HEK293T (cell line): ENCODE data around the gene VPS37C.

Experiments
- CTCF ChIA-PET: fragments of 350-600 bp; formaldehyde crosslinking; extraction: SDS; loops from one replicate; lab custom pipeline; 2021; ENCODE audit warnings: antibody characterized with exemption, inconsistent platforms; lab: Yijun Ruan, JAX
- POLR2A ChIA-PET: fragments of 350-600 bp; formaldehyde crosslinking; extraction: SDS; loops from one replicate; lab custom pipeline; 2020; ENCODE audit warnings: antibody characterized with exemption, inconsistent platforms; lab: Yijun Ruan, JAX
- DNase-seq: peaks from one replicate; pipeline ENCODE4 v3.0.0; 2012; ENCODE audit warnings: mixed read lengths; ENCODE audit errors: extremely low spot score
- ARNT ChIP-seq: fragments of 450-650 bp; IDR thresholded peaks from 2 replicates; pipeline ENCODE4 v1.6.1; 2017; ENCODE audit warnings: mild to moderate bottlenecking
- BHLHE40 ChIP-seq: fragments of 450-650 bp; IDR thresholded peaks from 2 replicates; pipeline ENCODE4 v1.6.1; 2016; ENCODE audit warnings: mild to moderate bottlenecking, moderate library complexity, borderline replicate concordance
- CTBP1 ChIP-seq: fragments of 450-650 bp; IDR thresholded peaks from 2 replicates; pipeline ENCODE4 v1.6.1; 2016; ENCODE audit warnings: borderline replicate concordance
- ELF4 ChIP-seq: fragments of 450-650 bp; IDR thresholded peaks from 2 replicates; pipeline ENCODE4 v1.6.1; 2017; ENCODE audit warnings: antibody characterized with exemption
- FOXA1 ChIP-seq: fragments of 450-650 bp; IDR thresholded peaks from 2 replicates; pipeline ENCODE4 v1.6.1; 2016; ENCODE audit warnings: mild to moderate bottlenecking
- FOXK2 ChIP-seq: fragments of 450-650 bp; IDR thresholded peaks from 2 replicates; pipeline ENCODE4 v1.6.1; 2016; ENCODE audit warnings: mild to moderate bottlenecking
- FOXM1 ChIP-seq: fragments of 450-650 bp; IDR thresholded peaks from 2 replicates; pipeline ENCODE4 v1.6.1; 2017; ENCODE audit warnings: mild to moderate bottlenecking, borderline replicate concordance
- HDGF ChIP-seq: fragments of 450-650 bp; IDR thresholded peaks from 2 replicates; pipeline ENCODE4 v1.6.1; 2017; ENCODE audit warnings: antibody characterized with exemption, borderline replicate concordance
- L3MBTL2 ChIP-seq: fragments of 450-650 bp; conservative IDR thresholded peaks from 2 replicates; pipeline ENCODE4 v1.6.1; 2016; ENCODE audit warnings: mild to moderate bottlenecking
- LEF1 ChIP-seq: fragments of 450-650 bp; IDR thresholded peaks from 2 replicates; pipeline ENCODE4 v1.6.1; 2017; ENCODE audit warnings: mild to moderate bottlenecking, borderline replicate concordance
- NFRKB ChIP-seq: fragments of 450-650 bp; IDR thresholded peaks from 2 replicates; pipeline ENCODE4 v1.6.1; 2016; ENCODE audit warnings: mild to moderate bottlenecking, moderate library complexity
- SP1 ChIP-seq: fragments of 450-650 bp; IDR thresholded peaks from 2 replicates; pipeline ENCODE4 v1.6.1; 2017
- SUZ12 ChIP-seq: fragments of 450-650 bp; IDR thresholded peaks from 2 replicates; pipeline ENCODE4 v1.6.1; 2016; ENCODE audit warnings: mild to moderate bottlenecking
- TARDBP ChIP-seq: fragments of 450-650 bp; IDR thresholded peaks from 2 replicates; pipeline ENCODE4 v1.6.1; 2016
- ZNF384 ChIP-seq: fragments of 450-650 bp; IDR thresholded peaks from 2 replicates; pipeline ENCODE4 v1.6.1; 2016
- TF ChIP-seq, protein P1 (sequence below): fragments of 450-650 bp; IDR thresholded peaks from 2 replicates; pipeline ENCODE4 v1.6.1; 2016

Gene VPS37C

DNA sequence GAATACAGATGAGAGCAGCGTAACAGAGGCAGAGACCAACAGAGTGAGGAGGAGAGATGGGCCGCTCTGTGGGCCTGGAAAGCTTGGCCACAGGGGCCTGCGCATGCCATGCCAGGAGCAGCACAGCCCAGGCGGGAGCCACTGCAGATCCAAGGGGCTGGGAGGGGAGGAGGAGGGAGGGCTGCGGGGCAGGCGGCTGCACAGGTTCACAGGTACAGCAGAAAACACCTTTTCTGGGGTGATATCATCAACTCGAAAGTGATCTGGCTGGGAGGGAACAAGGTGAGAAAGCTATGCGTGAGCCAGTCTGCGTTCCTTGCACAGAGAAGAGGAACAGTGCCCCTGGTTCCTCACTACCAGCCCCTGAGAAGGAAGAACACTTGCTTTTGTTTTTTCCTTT lies 14.8 kb downstream of the VPS37C start:
- DNase-seq = no peak
- TF ChIP-seq L3MBTL2 (no peak), ZNF384 (no peak), FOXK2 (no peak), SP1 (no peak), ARNT (no peak), FOXA1 (no peak)
- ChIA-PET POLR2A (no interaction called here), CTCF (no interaction called here)

DNA sequence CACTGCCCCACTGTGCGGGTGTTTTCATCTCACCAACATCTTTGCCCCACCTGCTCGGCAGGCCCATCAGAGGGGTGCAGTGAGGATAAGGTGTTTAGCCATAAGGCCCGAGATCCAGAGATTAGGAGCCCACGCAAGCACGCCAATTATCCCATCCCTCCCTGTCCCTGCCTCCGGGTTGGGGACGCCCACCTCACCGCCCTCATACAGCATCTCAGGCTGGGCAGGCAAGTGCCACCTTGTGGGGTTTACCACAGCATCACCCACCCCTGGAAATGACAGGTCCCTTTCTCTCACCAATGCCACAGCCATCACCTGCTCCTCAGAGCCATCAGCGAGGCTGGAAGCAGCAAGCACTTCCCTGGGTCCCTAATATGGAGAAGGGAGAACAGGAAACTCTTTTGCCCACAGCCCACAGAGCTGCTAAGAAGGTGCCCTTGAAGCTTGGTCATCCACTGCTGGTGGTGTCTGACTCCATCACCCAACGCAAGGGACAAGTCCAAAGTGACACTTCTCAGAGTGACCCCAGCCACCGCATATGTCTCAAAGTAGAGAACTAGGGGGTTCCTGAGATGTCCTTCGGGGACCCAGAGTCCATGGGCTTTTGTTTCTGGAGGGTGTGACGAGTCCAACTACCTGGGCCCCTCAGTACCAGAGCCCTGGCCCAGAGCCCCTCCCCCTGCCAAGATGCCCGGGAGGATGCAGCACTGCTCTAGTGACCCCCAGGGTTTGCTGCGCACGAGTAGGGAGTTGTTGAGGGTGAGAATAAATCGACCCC lies 15.8 kb downstream of the VPS37C start:
- TF ChIP-seq, protein P1, sequence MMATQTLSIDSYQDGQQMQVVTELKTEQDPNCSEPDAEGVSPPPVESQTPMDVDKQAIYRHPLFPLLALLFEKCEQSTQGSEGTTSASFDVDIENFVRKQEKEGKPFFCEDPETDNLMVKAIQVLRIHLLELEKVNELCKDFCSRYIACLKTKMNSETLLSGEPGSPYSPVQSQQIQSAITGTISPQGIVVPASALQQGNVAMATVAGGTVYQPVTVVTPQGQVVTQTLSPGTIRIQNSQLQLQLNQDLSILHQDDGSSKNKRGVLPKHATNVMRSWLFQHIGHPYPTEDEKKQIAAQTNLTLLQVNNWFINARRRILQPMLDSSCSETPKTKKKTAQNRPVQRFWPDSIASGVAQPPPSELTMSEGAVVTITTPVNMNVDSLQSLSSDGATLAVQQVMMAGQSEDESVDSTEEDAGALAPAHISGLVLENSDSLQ = no peak
- no peak for TF ChIP-seq L3MBTL2
- no peak for TF ChIP-seq FOXM1
- TF ChIP-seq CTBP1 = no peak
- TF ChIP-seq LEF1 = no peak
- no peak for TF ChIP-seq HDGF
- no peak for TF ChIP-seq ELF4
- CTCF ChIA-PET = no interaction called here
- POLR2A ChIA-PET = no interaction called here
- no peak for DNase-seq

DNA sequence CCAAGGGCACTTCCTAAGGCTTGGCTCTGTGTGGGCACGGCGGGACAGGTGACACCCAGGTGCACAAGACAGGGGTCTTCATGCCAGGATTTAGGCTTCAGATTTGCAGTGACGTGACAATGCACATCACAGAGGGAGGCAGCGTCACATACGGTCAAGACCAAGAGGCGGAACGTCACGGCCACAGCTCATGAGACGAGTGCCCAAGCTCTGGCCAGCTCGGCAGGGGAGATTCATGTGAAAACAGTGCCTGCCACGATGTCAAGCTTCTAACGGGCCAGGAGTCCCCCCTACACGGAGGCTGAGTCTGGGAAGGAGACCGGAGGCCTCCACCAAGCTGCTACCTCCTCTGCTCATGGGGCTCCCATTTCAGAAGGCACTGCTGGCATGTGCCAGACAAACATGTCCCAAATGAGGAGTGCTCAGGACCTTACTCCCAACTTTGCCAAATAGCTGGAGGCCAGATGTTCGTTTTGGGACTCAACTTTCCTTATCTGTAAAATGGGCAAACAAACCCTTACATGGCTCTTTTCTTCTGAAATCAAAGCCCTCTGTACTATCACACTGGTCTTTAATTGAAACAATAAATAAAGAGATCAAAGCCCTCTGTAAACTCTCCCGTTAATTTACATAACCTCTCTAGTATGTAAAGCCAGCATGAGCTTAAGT lies 16.6 kb downstream of the VPS37C start:
- POLR2A ChIA-PET = no interaction called here
- DNase-seq = no peak
- TF ChIP-seq LEF1 (no peak), CTBP1 (no peak), ZNF384 (no peak), SUZ12 (no peak), HDGF (no peak), FOXM1 (no peak), NFRKB (no peak), ARNT (no peak), L3MBTL2 (no peak), BHLHE40 (no peak), SP1 (no peak)
- TF ChIP-seq, protein P1 = no peak
- CTCF ChIA-PET = interaction anchor here (0.6 kb wide), 1 partner anchor 91 kb away, joined by 3 read pairs; no protein-coding TSS in a partner anchor

DNA sequence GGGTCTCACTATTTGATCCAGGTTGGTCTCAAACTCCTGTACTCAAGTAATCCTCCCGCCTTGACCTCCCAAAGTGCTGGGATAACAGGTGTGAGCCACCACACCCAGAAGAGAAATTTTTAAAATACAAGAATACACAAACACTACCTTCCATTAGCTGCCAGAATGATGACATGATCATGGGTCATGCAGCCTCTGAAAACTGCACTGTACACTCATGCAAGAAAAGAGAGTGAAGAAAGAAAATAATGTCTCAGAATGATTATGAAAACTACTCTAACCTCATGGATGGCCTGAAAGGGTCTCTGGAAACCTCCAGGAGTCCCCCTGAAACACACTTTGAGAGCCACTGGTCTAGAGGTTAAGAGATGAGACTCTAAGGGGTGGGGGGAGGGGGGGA lies 18.8 kb downstream of the VPS37C start:
- CTCF ChIA-PET = no interaction called here
- TF ChIP-seq ARNT (no peak), ELF4 (no peak), NFRKB (no peak), SUZ12 (no peak), TARDBP (no peak), HDGF (no peak), BHLHE40 (no peak)
- DNase-seq = no peak
- POLR2A ChIA-PET = no interaction called here

DNA sequence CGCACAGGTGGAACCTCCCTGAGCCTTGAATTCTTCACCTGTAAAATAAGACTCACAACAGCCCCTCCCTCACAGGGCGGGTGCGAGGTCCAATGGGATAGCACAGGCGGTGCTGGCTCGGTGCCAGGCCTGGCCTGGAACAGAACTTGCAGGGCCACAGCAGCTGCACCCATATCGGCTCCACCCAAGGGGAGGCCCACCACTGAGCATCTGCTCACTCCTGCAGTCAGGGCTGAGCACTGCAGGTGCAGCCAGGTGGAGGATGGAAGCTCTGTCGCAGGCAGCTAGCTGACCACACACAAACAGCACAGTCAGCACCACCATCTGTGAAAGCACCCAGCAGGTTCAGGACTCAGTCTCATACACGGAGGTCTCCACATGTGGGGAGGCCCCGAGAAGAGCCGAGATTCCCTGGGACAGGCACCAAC lies 19.6 kb downstream of the VPS37C start:
- DNase-seq = no peak
- TF ChIP-seq ZNF384 (no peak), SP1 (no peak), ARNT (no peak), LEF1 (no peak), BHLHE40 (no peak), ELF4 (no peak), SUZ12 (no peak), NFRKB (no peak), HDGF (no peak), L3MBTL2 (no peak), FOXA1 (no peak), TARDBP (no peak), FOXM1 (no peak), CTBP1 (no peak), FOXK2 (no peak)
- TF ChIP-seq, protein P1 = no peak
- POLR2A ChIA-PET = no interaction called here
- CTCF ChIA-PET = interaction anchor here (0.6 kb wide), 1 partner anchor 656 kb away, joined by 3 read pairs; no protein-coding TSS in a partner anchor

DNA sequence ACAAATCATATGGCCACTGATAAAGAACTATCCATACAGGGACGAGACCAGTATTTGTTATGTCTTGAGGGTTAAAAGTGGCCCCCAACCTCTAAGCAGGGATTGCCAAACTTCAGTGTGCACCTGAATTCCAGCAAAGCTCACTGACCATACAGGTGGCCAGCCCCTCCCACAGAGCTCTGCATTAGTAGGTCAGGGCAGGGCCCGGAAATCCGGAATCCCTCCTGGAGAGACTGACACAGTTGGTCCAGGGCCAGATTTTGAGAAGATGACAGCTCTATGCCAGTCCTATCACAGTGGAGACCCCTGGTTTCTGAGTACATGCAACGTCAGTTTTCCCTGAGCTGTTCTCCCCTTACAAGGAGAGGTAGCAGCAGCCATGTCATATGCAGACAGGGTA lies 20.8 kb downstream of the VPS37C start:
- CTCF ChIA-PET = interaction anchor here (0.9 kb wide), 1 partner anchor 33 kb away, joined by 3 read pairs; no protein-coding TSS in a partner anchor
- POLR2A ChIA-PET = interaction anchor here (1.0 to 1.7 kb wide), 2 partner anchors 21 to 227 kb away, joined by 4 to 5 read pairs; partner anchors contain the start of genes TMEM109 and VPS37C
- no peak for DNase-seq
- no peak for TF ChIP-seq LEF1
- no peak for TF ChIP-seq FOXK2
- TF ChIP-seq ZNF384 = no peak
- TF ChIP-seq SUZ12 = no peak
- no peak for TF ChIP-seq ARNT
- no peak for TF ChIP-seq ELF4
